ENCODE measurements around the gene S100G.

The S100G gene

DNA sequence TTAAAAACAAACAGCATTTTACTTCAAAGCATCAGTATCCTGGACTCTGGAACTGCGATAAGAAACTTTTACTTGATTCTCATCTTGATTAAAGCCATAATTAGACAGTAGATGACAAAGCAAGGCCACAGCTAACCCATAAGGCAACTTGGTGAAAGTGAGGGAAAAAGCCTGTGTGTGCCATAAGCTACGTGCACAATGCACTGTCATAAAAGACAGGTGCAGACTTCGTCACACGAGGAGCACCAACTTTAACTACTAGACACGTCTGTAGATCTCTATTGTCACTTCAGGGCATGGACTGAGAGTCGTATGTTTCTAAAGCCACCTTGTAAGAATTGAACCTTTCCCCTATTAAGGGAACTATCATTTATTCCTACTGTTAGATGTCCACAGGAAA lies 49.4 kb downstream of the S100G start:
- H3K4me3 ChIP-seq (ENCODE audit: low read length): no peak overlapping the region
- H3K79me2 ChIP-seq (ENCODE audit: low read length): no peaks in the 10 kb centered on the region
- no peak overlapping the region for H3K9ac ChIP-seq (ENCODE audit: low read length)
- H3K4me2 ChIP-seq (ENCODE audit: low read depth, low read length): no peak overlapping the region
- no peaks in the 10 kb centered on the region for H3K36me3 ChIP-seq (replicated peaks; ENCODE audit: insufficient read depth, low read length)
- no peaks in the 10 kb centered on the region for H3F3A ChIP-seq (ENCODE audit: insufficient read depth, low read length)
- no peak overlapping the region for H2AFZ ChIP-seq (ENCODE audit: low read length)
- no peaks in the 10 kb centered on the region for H3K9me3 ChIP-seq (replicated peaks; ENCODE audit: insufficient read depth, low read length)
- H4K20me1 ChIP-seq (ENCODE audit: insufficient read depth, low read length): no peaks in the 10 kb centered on the region
- no peak overlapping the region for H3K27ac ChIP-seq (ENCODE audit: low read length)
- no peaks in the 10 kb centered on the region for H3K4me1 ChIP-seq (ENCODE audit: low read length)
- no peaks in the 10 kb centered on the region for H3K27me3 ChIP-seq (replicated peaks; ENCODE audit: insufficient read depth, low read length)
- TF ChIP-seq EZH2 (optimal IDR thresholded peaks at IDR 0.05; ENCODE audit: low read depth, low read length) (no peak), EZH2phosphoT487 (IDR thresholded peaks at IDR 0.05; ENCODE audit: low read length) (no peak)
- TF ChIP-seq, protein P1, sequence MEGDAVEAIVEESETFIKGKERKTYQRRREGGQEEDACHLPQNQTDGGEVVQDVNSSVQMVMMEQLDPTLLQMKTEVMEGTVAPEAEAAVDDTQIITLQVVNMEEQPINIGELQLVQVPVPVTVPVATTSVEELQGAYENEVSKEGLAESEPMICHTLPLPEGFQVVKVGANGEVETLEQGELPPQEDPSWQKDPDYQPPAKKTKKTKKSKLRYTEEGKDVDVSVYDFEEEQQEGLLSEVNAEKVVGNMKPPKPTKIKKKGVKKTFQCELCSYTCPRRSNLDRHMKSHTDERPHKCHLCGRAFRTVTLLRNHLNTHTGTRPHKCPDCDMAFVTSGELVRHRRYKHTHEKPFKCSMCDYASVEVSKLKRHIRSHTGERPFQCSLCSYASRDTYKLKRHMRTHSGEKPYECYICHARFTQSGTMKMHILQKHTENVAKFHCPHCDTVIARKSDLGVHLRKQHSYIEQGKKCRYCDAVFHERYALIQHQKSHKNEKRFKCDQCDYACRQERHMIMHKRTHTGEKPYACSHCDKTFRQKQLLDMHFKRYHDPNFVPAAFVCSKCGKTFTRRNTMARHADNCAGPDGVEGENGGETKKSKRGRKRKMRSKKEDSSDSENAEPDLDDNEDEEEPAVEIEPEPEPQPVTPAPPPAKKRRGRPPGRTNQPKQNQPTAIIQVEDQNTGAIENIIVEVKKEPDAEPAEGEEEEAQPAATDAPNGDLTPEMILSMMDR (IDR thresholded peaks at IDR 0.05; ENCODE audit: low read length): no peak
- H3K9me2 ChIP-seq (replicated peaks; ENCODE audit: insufficient read depth, low read length): no peaks in the 10 kb centered on the region
- DNase-seq: no peak

DNA sequence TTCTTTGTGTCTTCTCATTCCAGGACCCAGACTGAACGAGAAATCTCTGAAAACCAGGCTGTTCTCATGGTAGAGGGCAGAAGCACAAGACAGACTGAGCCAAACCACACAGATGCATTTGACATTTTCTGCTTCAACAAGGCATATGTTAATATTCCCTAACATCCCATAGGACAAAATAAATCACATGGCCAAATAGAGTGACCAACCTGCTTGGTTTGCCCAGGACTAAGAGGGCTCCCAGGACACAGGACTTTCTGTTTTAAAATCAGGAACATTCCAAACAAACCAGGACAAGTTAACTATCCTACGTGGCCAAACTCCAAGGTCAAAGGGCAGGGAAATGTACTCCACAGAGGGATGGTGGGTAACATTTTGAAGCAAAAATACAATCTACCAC lies 50.8 kb downstream of the S100G start:
- Histone ChIP-seq H3K9me2 (replicated peaks; ENCODE audit: insufficient read depth, low read length) (no peaks in the 10 kb centered on the region), H3K79me2 (ENCODE audit: low read length) (no peaks in the 10 kb centered on the region), H3K4me1 (ENCODE audit: low read length) (no peaks in the 10 kb centered on the region), H2AFZ (ENCODE audit: low read length) (no peak overlapping the region), H3K9me3 (replicated peaks; ENCODE audit: insufficient read depth, low read length) (no peaks in the 10 kb centered on the region), H3K36me3 (replicated peaks; ENCODE audit: insufficient read depth, low read length) (no peaks in the 10 kb centered on the region), H3F3A (ENCODE audit: insufficient read depth, low read length) (no peaks in the 10 kb centered on the region), H3K27me3 (replicated peaks; ENCODE audit: insufficient read depth, low read length) (no peaks in the 10 kb centered on the region), H3K4me2 (ENCODE audit: low read depth, low read length) (no peak overlapping the region), H3K27ac (ENCODE audit: low read length) (no peak overlapping the region), H4K20me1 (ENCODE audit: insufficient read depth, low read length) (no peaks in the 10 kb centered on the region), H3K9ac (ENCODE audit: low read length) (no peak overlapping the region), H3K4me3 (ENCODE audit: low read length) (no peak overlapping the region)
- DNase-seq: no peak
- TF ChIP-seq EZH2phosphoT487 (IDR thresholded peaks at IDR 0.05; ENCODE audit: low read length) (no peak), EZH2 (optimal IDR thresholded peaks at IDR 0.05; ENCODE audit: low read depth, low read length) (no peak)
- TF ChIP-seq, protein P1 (IDR thresholded peaks at IDR 0.05; ENCODE audit: low read length): no peak

DNA sequence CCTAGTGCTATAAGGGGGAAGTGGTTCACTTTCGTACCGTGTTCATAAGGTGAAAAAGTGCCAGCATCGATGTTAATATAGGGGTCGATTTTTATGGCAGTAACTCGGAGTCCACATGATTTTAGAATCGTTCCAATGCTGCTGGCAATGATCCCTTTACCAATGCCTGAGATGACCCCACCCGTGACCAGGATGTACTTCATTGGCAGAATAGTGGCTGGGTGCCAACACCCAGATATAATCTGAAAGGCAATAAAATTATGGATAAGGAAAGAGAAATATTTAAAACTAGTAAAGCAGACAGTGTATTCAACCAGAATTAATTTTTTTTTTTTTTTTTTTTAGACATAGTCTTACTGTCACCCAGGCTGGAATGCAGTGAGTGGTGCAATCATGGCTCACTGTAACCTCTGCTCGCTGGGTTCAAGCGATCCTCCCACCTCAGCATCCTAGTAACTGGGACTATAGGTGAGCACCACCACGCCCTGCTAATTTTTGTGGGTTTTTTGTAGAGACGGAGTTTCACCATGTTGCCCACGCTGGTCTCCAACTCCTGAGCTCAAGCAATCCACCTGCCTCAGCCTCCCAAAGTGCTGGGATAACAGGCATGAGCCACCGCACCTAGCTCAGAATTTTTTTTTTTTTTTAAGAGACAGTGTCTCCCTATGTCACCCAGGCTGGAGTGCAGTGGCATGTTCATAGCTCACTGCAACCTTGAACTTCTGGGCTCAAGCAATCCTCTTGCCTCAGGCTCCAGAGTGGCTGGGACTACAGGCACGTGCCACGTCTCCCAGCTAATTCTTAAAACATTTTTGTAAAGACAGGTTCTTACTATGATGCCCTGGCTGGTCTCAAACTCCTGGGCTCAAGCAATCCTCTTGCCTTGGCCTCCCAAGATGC lies 53.0 kb downstream of the S100G start:
- no peaks in the 10 kb centered on the region for H3K9me3 ChIP-seq (replicated peaks; ENCODE audit: insufficient read depth, low read length)
- no peaks in the 10 kb centered on the region for H4K20me1 ChIP-seq (ENCODE audit: insufficient read depth, low read length)
- no peaks in the 10 kb centered on the region for H3F3A ChIP-seq (ENCODE audit: insufficient read depth, low read length)
- H3K4me2 ChIP-seq (ENCODE audit: low read depth, low read length): no peak overlapping the region
- H3K4me3 ChIP-seq (ENCODE audit: low read length): no peak overlapping the region
- TF ChIP-seq, protein P1 (IDR thresholded peaks at IDR 0.05; ENCODE audit: low read length): no peak
- H3K27ac ChIP-seq (ENCODE audit: low read length): no peak overlapping the region
- DNase-seq: no peak
- no peak overlapping the region for H2AFZ ChIP-seq (ENCODE audit: low read length)
- no peaks in the 10 kb centered on the region for H3K4me1 ChIP-seq (ENCODE audit: low read length)
- no peaks in the 10 kb centered on the region for H3K79me2 ChIP-seq (ENCODE audit: low read length)
- H3K9ac ChIP-seq (ENCODE audit: low read length): no peak overlapping the region
- H3K27me3 ChIP-seq (replicated peaks; ENCODE audit: insufficient read depth, low read length): no peaks in the 10 kb centered on the region
- H3K9me2 ChIP-seq (replicated peaks; ENCODE audit: insufficient read depth, low read length): no peaks in the 10 kb centered on the region
- no peaks in the 10 kb centered on the region for H3K36me3 ChIP-seq (replicated peaks; ENCODE audit: insufficient read depth, low read length)

Data from MM.1S (cell line).